HS-27A (cell line): ENCODE results near the gene MPI.

Experiments used
- DNase-seq: peaks from one replicate; pipeline ENCODE4 v3.0.0-alpha.2; 2012; ENCODE audit warnings: low read depth, missing footprints

MPI gene

DNA sequence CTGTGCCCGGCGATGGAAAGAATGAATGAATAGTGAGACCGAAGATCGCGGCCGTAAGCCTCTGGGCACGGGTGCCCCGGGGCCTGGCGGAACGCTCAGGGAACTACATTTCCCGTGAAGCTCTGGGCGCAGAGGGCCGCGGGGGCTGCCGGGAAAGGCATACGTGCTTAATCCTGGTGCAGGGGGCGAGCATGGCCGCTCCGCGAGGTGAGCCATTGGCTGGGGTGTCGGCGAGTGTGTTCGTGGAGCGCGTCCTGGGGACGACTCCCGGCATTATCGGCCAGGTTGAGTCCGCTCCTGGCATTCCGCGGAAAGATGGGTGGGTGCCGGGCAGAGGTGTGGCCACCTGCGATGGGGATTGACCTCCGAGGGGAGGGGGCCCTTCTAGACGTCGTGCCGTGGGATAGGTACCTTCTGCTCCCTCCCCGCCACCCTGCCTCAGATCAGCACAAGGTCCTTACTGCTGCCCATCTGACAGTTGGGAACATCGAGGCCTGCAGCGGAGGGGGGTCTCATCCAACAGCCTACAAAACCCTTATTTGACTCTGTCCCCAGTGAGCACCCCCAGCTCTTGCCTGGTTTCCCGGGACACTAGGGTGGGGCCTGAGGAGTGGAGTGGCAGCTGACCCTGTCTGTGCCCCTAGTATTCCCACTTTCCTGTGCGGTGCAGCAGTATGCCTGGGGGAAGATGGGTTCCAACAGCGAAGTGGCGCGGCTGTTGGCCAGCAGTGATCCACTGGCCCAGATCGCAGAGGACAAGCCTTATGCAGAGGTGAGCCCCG, at the start of gene MPI:
Gene MPI, plus strand, starts transcription at position 160 of the 782 bp plus-strand sequence. Its CDS starts 32 bp downstream, at position 192.
- DNase-seq: no peak

DNA sequence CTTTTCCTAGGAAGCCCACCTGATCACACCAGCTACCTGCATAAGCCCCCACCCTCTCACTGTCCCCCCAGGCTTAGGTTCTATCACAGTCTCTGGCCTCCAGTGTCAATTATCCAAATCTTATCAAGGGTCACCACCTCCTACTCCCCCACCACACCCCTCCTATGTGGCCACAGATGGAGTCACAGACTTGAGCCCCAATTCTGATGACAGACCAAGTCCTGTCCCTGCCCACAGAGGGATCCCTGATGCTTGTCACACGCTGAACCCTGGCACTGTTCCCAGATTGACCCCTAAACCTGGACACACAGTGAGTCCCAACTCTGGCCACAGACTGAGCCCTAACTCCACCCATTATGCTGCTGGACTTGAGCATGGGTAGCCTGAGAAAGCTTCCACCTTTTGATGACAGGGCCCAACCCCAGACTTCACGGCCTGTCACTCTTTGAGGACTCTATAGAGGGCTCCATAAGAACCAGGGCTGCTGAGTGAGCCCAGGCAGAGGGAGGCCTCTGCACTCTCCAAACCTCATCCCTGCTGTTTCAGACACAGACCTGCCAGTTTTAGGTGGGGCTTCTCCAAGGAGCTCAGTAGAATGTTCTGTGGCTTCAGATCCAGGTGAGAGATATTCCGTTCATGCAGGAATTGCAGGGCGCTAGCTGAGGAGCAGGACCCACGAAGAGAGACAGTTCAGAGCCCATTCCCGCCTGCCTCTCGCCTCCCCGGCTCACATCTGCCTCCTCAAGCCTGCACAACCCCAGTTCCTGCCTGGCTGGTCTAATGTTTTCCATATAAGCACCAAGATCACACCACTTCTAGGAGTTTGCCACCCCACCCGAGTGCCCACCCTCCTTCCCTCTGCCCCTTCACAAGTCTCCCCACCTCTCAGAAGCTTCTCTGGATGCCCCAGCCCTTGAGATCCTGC, 48.7 kb upstream of the MPI start:
- no peak for DNase-seq

- DNase-seq: no peak
Measured at GRCh38 chr15:74841891-74842373, 47.9 kb upstream of the MPI start.

GRCh38 chr15:74842581-74843444, 47.0 kb upstream of the MPI start, which contains the start of gene ULK3:
TSS of gene ULK3 (minus strand) at chr15:74843156. CDS start at chr15:74843105, 51 bp downstream.
- peak; percentile 59 for DNase-seq

DNA sequence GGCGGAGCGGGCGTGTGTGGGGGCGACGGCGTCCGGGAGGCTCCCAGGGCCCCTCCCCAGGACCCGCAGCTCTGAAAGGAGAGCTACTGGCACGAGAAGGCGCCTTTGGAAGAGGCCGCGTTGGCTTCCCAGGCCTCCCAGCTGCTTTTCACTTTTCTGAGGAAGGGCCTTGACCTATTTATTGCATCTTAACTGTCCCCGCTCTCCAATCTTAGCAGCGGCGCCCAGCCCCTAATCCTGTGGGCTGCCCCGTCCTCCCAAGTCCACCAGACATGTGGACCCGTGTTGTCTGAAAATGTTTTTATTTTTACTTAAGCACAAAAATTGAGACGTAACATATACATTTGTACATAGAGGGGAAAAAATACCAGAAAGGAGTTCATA, 46.4 kb upstream of the MPI start:
- DNase-seq: no peak

GRCh38 chr15:74843891-74844299, 45.9 kb upstream of the MPI start:
- no peak for DNase-seq

- no peak for DNase-seq
Measured at GRCh38 chr15:74844319-74845207, 45.3 kb upstream of the MPI start.

DNA sequence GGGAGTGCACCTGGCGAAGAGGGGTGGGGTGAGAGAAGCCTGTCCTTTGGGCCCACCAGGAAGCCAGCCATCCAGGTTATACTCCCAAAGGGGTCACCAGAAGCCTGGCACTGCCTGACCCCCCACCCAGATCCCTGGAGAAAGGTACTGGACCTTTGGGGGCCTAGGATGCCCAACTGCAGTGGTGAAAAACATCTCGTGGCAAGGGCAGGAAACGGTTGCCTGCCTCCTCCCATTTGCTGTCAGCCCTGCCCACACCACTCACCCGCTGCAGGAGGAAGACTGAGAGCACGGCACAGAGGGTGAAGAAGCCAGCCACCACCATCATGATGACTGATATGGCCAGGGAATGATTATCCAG, 44.7 kb upstream of the MPI start:
- DNase-seq: no peak

- no peak for DNase-seq
Measured at GRCh38 chr15:74845581-74845980, 44.3 kb upstream of the MPI start.

DNA sequence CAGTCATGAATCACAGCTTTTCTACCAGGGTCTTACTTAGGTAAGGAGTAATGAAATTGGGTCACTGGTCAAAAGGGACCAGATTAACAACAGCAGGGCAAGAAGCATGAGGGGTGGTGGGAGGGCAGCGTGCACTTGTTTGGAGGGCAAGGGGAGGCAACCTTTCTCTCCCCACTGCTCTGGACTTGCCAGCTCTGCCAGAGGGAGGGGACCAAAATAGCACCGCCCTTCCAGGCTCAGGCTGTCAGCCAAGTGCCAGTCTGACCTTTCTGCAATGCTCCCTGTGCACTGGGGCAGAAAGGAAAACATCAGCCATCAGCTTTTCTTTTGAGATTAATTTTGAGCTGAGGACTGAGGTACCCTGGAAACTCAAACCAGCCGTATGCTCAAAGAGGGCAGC, 42.4 kb upstream of the MPI start:
- DNase-seq: no peak

GRCh38 chr15:74850393-74850792, 39.4 kb upstream of the MPI start:
- no peak for DNase-seq

DNA sequence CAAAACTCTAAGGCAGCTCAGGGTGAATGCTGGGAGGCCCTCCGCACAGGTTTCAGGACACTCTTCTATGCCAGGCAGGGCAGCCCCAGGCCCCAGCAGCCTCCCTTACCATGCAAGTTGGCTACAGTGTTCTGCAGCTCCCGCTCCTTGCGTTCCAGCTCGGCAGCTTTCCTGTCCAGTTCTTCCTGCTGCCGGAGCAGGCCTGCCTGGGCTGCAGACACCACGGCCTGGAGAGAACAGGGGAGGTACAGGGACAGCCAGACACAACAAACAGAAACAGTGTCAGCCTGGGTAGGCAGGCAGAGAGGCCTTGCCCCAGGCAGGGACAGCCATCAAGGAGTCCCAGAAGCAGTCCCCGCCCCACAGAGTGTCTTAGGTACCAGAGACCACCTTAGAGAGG, 37.9 kb upstream of the MPI start:
- no peak for DNase-seq

- DNase-seq: no peak
Measured at GRCh38 chr15:74854453-74855022, 35.3 kb upstream of the MPI start.

GRCh38 chr15:74855857-74856256, 34.0 kb upstream of the MPI start:
- no peak for DNase-seq

DNA sequence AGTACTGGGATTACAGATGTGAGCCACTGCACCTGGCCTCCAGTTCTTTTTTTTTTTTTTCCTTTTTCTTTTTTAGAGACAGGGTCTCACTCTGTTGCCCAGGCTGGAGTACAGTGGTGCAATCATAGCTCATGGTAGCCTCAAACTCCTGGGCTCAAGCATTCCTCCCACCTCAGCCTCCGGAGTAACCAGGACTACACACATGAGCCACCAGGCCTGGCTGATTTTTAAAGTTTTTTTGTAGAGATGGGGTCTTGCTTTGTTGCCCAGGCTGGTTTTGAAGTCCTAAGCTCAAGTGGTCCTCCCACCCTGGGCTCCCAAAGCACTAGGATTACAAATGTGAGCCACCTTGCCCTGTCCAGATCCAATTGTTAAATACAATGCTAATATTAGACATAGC, 33.3 kb upstream of the MPI start:
- no peak for DNase-seq

- no peak for DNase-seq
Measured at GRCh38 chr15:74857082-74857655, 32.7 kb upstream of the MPI start.

- no peak for DNase-seq
Measured at GRCh38 chr15:74857671-74858368, 32.0 kb upstream of the MPI start.

GRCh38 chr15:74858369-74858740, 31.5 kb upstream of the MPI start:
- DNase-seq: no peak

- no peak for DNase-seq
Measured at GRCh38 chr15:74863239-74864056, 26.4 kb upstream of the MPI start.
